Activated T-helper 1 cell treated with anti-CD3 and anti-CD28 coated beads, Interleukin-12 subunit alpha, Interleukin-12 subunit beta, Interleukin-2, Interleukin-4 antibody, amounts not matched to agents 30 ng/mL and 10 ng/mL and 1 ng/mL, durations not matched to agents 14 hours and 24 hours and 36 hours (primary cell): ENCODE measurements around the gene DEPDC5. TPM values are rescaled to one million over a fixed set of nuclear protein-coding genes. Genes with fewer than 3 reads are reported as not detected.

Experiments
- DNase-seq: peaks from one replicate; pipeline ENCODE4 v3.0.0; 2021; ENCODE audit warnings: low spot score
- H3K27ac Mint-ChIP-seq: one replicate; pipeline ENCODE4 v1.8.0; 2021; ENCODE audit warnings: mild to moderate bottlenecking, mixed read lengths
- H3K27me3 Mint-ChIP-seq: one replicate; pipeline ENCODE4 v1.8.0; 2022; ENCODE audit warnings: mild to moderate bottlenecking, moderate library complexity, mixed read lengths; ENCODE audit not compliant: insufficient read depth
- H3K36me3 Mint-ChIP-seq: one replicate; pipeline ENCODE4 v1.8.0; 2021; ENCODE audit warnings: low read depth, mixed read lengths
- H3K4me1 Mint-ChIP-seq: one replicate; pipeline ENCODE4 v1.8.0; 2021; ENCODE audit warnings: low read depth, mixed read lengths
- H3K4me3 Mint-ChIP-seq: one replicate; pipeline ENCODE4 v1.8.0; 2021; ENCODE audit warnings: mild to moderate bottlenecking, moderate library complexity, mixed read lengths
- H3K9me3 Mint-ChIP-seq: one replicate; pipeline ENCODE4 v1.8.0; 2021; ENCODE audit warnings: mixed read lengths
- intact Hi-C: fragments of 100-400 bp; cut with micrococcal nuclease; formaldehyde crosslinking; loops from one replicate; pipeline ENCODE4 v1.15.1; 2024
- total RNA-seq: library from RNA; stranded (reverse); gene quantifications from 2 replicates; pipeline ENCODE4 v1.2.3, GENCODE V29; 2022

Gene DEPDC5
- total RNA-seq, 1 donor from 2014 or later = 42.6 TPM

GRCh38 chr22:31933406-31933805 lies 179.6 kb downstream of the DEPDC5 start:
- Mint-ChIP-seq H3K27me3 (peaks cover 21% of the 10 kb centered on the region), H3K36me3 (no peaks in the 10 kb centered on the region), H3K4me3 (no peak overlapping the region), H3K27ac (no peak overlapping the region), H3K4me1 (no peaks in the 10 kb centered on the region), H3K9me3 (no peaks in the 10 kb centered on the region)
- intact Hi-C loops = no loop called here
- DNase-seq = no peak

DNA sequence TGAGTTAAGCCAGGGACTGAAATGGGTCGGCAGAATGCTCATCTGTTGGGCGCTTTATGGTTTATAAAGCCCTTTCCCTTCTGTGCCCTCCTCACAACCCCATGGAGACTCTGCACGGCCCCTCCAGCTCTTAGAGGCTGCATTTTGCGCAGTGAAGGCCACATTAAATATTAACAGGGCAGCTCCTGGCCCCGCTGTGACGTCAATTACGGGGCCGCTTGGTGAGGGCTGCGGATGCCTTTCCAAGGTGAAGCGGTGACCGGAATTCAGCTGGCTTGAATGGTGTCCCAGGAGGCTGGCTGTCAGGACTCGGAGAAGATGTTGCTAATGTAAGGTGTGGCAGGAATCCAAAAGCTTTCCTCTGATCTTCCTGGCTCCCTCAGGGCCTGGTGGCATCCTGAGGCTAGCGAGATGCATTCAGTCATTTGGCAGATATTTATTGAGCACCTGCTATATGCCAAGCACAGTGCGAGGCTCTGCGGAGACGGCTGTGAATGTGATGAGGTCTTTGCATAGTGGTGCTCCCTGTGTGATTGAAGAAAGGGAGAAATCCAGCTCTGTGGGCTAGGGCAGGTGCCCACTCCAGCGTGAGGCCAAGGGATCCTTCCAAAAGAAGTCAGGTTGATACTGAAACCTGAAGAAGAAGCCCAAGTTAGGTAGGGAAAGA lies 180.1 kb downstream of the DEPDC5 start:
- Mint-ChIP-seq H3K27ac (no peak overlapping the region), H3K36me3 (no peaks in the 10 kb centered on the region), H3K9me3 (no peaks in the 10 kb centered on the region), H3K4me1 (no peaks in the 10 kb centered on the region), H3K27me3 (peaks cover 21% of the 10 kb centered on the region), H3K4me3 (no peak overlapping the region)
- intact Hi-C loops = no loop called here
- no peak for DNase-seq

- DNase-seq = no peak
- Mint-ChIP-seq H3K9me3 (no peaks in the 10 kb centered on the region), H3K27ac (no peak overlapping the region), H3K36me3 (no peaks in the 10 kb centered on the region), H3K4me1 (no peaks in the 10 kb centered on the region), H3K27me3 (peaks cover 21% of the 10 kb centered on the region), H3K4me3 (no peak overlapping the region)
- intact Hi-C loops = no loop called here
Observed at GRCh38 chr22:31935961-31936635, 182.3 kb downstream of the DEPDC5 start.

GRCh38 chr22:31937341-31937740 lies 183.5 kb downstream of the DEPDC5 start:
- intact Hi-C loops = no loop called here
- DNase-seq = no peak
- Mint-ChIP-seq H3K9me3 (no peaks in the 10 kb centered on the region), H3K27ac (no peak overlapping the region), H3K36me3 (no peaks in the 10 kb centered on the region), H3K4me3 (no peak overlapping the region), H3K4me1 (no peaks in the 10 kb centered on the region), H3K27me3 (peaks cover 14% of the 10 kb centered on the region)

- Mint-ChIP-seq H3K36me3 (no peaks in the 10 kb centered on the region), H3K27me3 (peaks cover 14% of the 10 kb centered on the region), H3K27ac (no peak overlapping the region), H3K4me1 (peaks cover 5% of the 10 kb centered on the region), H3K4me3 (no peak overlapping the region), H3K9me3 (no peaks in the 10 kb centered on the region)
- intact Hi-C loops = no loop called here
- DNase-seq = no peak
Observed at GRCh38 chr22:31938296-31938695, 184.5 kb downstream of the DEPDC5 start.

DNA sequence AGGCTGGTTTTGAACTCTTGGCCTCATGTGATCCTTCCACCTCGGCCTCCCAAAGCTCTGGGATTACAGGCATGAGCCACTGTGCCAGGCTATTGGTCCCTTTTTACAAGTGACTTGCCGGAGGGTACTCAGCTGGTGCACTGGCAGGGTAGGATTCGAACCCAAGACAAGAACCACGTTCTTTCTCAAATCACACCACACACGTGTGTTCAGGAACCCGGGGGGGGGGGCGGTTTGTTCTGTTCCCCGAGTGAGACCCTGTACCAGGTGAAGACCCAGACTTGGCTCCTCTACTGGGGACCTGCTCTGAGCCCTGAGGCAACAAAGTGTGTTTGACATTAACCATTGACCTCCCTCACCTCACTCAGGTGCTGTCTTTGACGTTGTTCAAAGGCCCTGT lies 186.7 kb downstream of the DEPDC5 start:
- H3K27me3 Mint-ChIP-seq = peaks cover 7% of the 10 kb centered on the region

DNA sequence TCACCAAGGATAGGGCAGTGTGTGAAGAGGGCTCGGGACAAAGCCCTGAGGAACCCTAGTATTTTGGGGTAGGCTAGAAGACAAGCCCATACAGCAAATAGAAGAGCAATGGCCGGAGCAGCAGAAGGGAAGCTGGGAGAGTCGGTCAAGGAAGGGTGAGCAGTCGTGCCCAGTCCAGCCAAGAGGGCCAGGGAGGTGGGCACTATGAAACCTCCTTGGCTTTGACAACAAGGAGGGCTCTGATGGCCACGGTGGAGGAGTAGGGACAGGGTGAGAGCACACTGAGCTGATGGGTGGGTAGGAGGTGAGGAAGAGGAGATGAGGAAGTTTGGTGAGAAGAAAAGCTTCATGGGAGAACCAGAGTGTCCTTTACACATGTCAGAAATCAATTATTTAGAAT lies 188.3 kb downstream of the DEPDC5 start:
- peaks cover 15% of the 10 kb centered on the region for H3K4me1 Mint-ChIP-seq
- H3K36me3 Mint-ChIP-seq = peaks cover 1% of the 10 kb centered on the region
- intact Hi-C loops = loop anchor here (10.0 kb wide), 1 partner anchor 857 kb away; the partner anchor contains the start of gene SMTN
- peak overlapping the region; percentile 6 for H3K4me3 Mint-ChIP-seq
- peaks cover 4% of the 10 kb centered on the region for H3K27me3 Mint-ChIP-seq
- H3K27ac Mint-ChIP-seq = peak overlapping the region; percentile 37
- DNase-seq = no peak
- H3K9me3 Mint-ChIP-seq = no peaks in the 10 kb centered on the region

More for the DNA sequence above, 186.7 kb downstream of the DEPDC5 start:
- no peak for DNase-seq
- intact Hi-C loops = loop anchor here (10.0 kb wide), 1 partner anchor 856 kb away; the partner anchor contains the start of gene SMTN
- Mint-ChIP-seq H3K36me3 (no peaks in the 10 kb centered on the region), H3K27ac (no peak overlapping the region), H3K4me3 (no peak overlapping the region), H3K9me3 (no peaks in the 10 kb centered on the region), H3K4me1 (peaks cover 13% of the 10 kb centered on the region)

DNA sequence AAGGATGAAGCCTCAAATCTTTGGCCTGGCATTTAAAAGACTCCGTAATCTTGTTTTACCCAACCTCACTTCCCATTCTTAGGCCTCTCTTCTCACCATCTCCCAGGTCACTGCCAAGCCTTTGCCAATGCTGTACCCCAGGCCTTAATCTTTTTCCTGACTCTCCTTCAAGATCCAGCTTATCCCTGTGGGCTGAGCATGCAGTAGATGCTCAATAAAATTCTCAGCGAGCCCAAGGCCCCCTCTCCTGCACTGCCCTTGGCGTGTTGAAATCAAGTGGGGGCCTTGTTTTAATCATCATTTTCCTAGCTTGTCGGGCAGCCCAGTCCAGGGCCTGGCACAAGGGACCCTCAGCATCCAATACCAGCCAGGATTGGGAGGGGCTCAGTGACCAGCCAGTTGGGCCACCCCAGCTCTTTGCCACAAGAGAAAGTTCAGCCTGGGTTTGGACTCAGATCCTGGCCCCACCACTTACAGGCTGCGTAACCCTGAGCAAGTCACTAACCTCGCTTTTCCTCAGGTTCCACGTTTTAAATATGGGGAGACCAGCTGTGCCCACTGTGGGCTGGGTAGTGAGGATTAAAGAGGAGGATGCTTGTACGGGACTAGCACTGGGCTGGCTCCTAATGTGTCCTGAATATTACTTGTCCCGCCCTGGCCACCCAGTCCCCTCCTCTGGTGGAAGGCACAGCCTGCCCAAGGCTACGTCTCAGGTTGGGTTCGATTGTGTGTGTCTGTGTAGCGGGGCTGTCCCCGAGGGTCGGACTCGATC lies 189.6 kb downstream of the DEPDC5 start:
- no peak for DNase-seq
- Mint-ChIP-seq H3K4me3 (peak overlapping the region; percentile 76), H3K36me3 (peaks cover 12% of the 10 kb centered on the region), H3K27me3 (no peaks in the 10 kb centered on the region), H3K4me1 (peaks cover 21% of the 10 kb centered on the region), H3K27ac (peak overlapping the region; percentile 88), H3K9me3 (no peaks in the 10 kb centered on the region)
- intact Hi-C loops = loop anchor here (10.0 kb wide), 1 partner anchor 859 kb away; the partner anchor contains the start of gene SMTN

- Mint-ChIP-seq H3K4me3 (peak within 1 kb of the TSS; percentile 90), H3K27me3 (no peaks in the 10 kb centered on the region), H3K4me1 (peaks cover 21% of the 10 kb centered on the region), H3K27ac (peak within 1 kb of the TSS; percentile 96), H3K9me3 (no peaks in the 10 kb centered on the region), H3K36me3 (peaks cover 13% of the 10 kb centered on the region)
- intact Hi-C loops = loop anchor here (1.0 to 10.0 kb wide), 8 partner anchors 26 to 859 kb away; partner anchors contain the start of genes DRG1, PISD, PRR14L and SMTN
- DNase-seq = peak; percentile 87
Observed at GRCh38 chr22:31943978-31944699, 190.3 kb downstream of the DEPDC5 start, which contains the start of gene YWHAH. Gene YWHAH (plus strand): TSS chr22:31944535. CDS start chr22:31944734, 199 bp downstream.

GRCh38 chr22:31944700-31945442 lies 191.1 kb downstream of the DEPDC5 start:
- Mint-ChIP-seq H3K27me3 (no peaks in the 10 kb centered on the region), H3K9me3 (no peaks in the 10 kb centered on the region), H3K36me3 (peaks cover 18% of the 10 kb centered on the region), H3K27ac (no peak overlapping the region), H3K4me3 (no peak overlapping the region), H3K4me1 (peaks cover 21% of the 10 kb centered on the region)
- peak; percentile 17 for DNase-seq
- intact Hi-C loops = loop anchor here (1.0 to 10.0 kb wide), 9 partner anchors 25 to 860 kb away; partner anchors contain the start of genes DRG1, PISD, PRR14L and SMTN

- Mint-ChIP-seq H3K36me3 (peaks cover 20% of the 10 kb centered on the region), H3K4me1 (peaks cover 21% of the 10 kb centered on the region), H3K27me3 (no peaks in the 10 kb centered on the region), H3K9me3 (no peaks in the 10 kb centered on the region), H3K27ac (no peak overlapping the region), H3K4me3 (no peak overlapping the region)
- no peak for DNase-seq
- intact Hi-C loops = loop anchor here (2.0 to 10.0 kb wide), 3 partner anchors 73 to 861 kb away; partner anchors contain the start of genes DRG1 and SMTN
Observed at GRCh38 chr22:31945443-31945855, 191.6 kb downstream of the DEPDC5 start.
